Diencephalon (tissue), 1 donor: ENCODE results near the gene COX10. TPM values are rescaled to one million over a fixed set of nuclear protein-coding genes. Genes with fewer than 3 reads are reported as not detected.

Experiments
- small RNA-seq: library from RNA; depleted of rRNA; stranded (forward); fragments of <200 nt; gene quantifications from one replicate; pipeline ENCODE3, GENCODE V24; 2014
- total RNA-seq: library from RNA; depleted of rRNA; stranded (reverse); fragments of >200 nt; gene quantifications from one replicate; pipeline ENCODE4 v1.2.3, GENCODE V29; 2014

COX10 gene
- 20.1 TPM for total RNA-seq

DNA sequence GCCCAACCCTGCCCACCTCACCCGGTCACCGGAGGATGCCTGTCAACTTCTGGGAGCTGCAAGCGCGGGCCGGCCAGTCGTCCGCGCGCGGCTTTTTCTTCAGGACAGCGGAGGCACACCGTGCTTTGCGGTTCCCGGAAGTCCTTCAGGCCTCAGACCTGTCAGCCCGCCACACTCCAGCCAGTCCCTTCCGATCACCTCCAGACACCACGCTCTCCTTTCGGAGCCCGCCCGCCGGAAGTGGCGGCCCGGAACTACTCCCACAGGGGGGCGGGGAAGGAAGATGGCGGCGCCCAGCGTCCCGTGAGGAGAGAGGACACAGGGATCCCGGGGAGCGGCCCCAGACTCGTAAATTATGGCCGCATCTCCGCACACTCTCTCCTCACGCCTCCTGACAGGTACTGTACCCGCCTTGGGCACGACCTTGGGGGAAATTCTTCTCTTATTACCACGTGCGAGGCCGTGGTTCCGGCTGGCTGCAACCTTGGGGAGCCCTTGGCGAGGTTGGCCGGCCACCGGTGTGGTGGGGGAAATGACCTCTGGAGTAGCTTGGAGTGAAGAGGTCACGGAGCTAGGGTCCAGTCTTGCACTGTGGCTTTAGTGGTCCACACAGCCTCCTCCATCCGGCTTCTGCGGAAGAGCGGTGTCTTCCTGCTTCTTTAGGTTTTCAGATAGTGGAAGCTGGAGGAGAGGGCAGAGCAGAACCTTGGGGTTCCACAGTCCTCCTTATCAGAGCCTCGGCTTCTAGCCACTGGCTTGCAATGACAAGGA, at the start of gene COX10:
COX10 (plus strand) TSS at position 254 of the 771 bp plus-strand sequence; CDS start at position 356, 102 bp downstream.

DNA sequence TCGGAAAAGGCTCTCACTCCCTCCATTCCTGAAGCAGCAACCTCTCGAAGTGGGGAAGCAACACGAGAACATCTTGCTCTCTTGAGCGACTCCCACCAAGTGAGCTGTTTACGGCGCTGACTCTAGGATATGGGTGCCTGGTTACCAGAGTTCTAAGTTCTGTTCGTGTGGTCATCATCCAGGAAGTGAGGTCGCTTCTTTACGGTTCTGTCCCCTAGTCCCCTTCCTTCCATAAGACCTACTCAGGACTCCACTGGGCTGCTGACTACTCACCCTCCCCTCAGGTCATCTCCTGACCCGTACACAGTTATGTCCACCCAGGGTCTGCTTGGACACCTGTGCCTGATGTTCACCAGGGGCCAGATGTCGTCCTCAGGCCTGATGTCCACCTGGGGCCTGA, 167.5 kb downstream of the COX10 start, which contains the start of gene CDRT15:
CDRT15 (minus strand) TSS at position 101 of the 400 bp plus-strand sequence; CDS start at position 72, 29 bp downstream.

Small RNA genes within 50 kb of the gene (small RNA-seq; reads per million reads assigned to genes)
- not detected for gene RF00090

Other genes with a start within 250 kb of the COX10 start
- not detected for gene CDRT15, start 167.4 kb downstream of the COX10 start, total RNA-seq
- 1.8 TPM for gene HS3ST3B1, start 231.6 kb downstream of the COX10 start, total RNA-seq